ENCODE results near the gene CD34.

CD34 gene

DNA sequence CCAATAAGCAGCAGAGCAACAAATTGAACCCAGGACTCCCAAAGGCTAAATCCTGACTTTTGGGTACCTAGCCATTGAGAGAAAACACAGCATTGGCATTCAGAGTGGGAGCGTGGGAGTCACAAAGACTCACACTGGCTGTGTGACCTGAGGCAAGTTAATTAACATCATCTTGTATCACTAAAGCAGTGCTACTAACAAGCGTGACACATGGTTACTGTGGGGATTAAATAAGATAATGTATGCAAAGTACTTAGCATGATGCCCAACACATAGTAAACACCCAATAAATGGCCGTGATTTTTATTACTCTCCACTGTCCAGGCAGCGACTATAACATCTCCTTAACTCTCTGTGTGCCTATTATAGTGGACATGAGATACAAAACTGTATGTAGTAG, 73.3 kb downstream of the CD34 start:
- H3K36me3 ChIP-seq (ENCODE audit: control insufficient read depth in 2 of 2, insufficient read depth in 1 of 2, low read length in 2 of 2), result peaks cover 0 to 28% of the 10 kb centered on the region in 2 experiments; a peak in 1 of 3 replicates
- ChIA-PET CTCF (interaction anchor here (1.0 kb wide), 1 partner anchor 8 kb away, joined by 5 read pairs; no protein-coding TSS in a partner anchor), POLR2A (no interaction called here)

DNA sequence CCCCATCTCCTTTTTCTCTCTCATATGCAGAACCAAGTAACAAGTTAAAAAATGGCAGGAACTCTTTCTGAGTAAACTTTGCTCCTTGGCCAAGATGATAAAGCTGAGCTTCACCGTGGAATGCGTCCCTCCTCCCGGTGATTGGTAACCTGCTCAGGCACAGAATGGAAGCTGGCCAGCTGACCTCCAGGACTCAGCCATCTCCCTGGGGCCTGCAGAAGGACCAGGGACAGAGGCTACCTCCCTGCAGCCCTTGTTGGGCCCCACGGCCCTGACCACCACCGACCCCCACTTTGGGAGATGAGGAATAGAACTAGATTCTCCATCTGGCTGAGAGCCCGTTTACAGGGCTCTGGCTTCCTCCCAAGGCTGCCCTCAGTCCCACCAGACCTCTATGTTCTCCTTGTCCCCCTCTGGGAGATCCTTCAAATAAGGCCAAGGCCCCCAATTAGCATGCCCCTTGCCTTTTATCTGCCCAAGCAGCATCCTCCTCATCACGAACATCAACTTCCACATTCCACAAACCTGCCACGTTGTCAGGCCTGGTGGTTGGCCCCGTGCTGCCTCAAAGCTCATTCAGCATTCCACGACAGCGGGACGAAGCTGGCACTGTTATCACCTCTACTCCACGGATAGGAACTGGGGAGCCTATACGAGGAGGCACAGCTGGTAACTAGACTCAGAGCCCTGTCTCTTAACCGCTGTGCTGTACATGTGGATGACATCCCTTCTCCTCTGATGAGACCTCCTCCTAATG, 74.2 kb downstream of the CD34 start:
- POLR2A ChIA-PET, result no interaction called here
- no peaks in the 10 kb centered on the region for H3K9me3 ChIP-seq (ENCODE audit: control insufficient read depth, insufficient read depth, low read depth, low read length)
- H3K36me3 ChIP-seq (ENCODE audit: control insufficient read depth in 2 of 2, insufficient read depth in 1 of 2, low read length in 2 of 2), result peaks cover 0 to 24% of the 10 kb centered on the region in 2 experiments; a peak in 1 of 3 replicates
- H3K27ac ChIP-seq (ENCODE audit: extremely low read depth, low read depth, low read length), result no peak overlapping the region
- CTCF ChIA-PET, result interaction anchor here (6.1 kb wide), 1 partner anchor 32 kb away, joined by 27 read pairs; no protein-coding TSS in a partner anchor
- no peak overlapping the region for H3K4me3 ChIP-seq (ENCODE audit: low read depth, low read length)
- no peaks in the 10 kb centered on the region for H3K4me1 ChIP-seq (ENCODE audit: control insufficient read depth, insufficient read depth, low read length)
- TF ChIP-seq ZNF776 (tag by site-specific recombination; IDR thresholded peaks at IDR 0.05; ENCODE audit: borderline replicate concordance) (no peak), ZNF266 (tag by site-specific recombination; IDR thresholded peaks at IDR 0.05; ENCODE audit: low read depth) (no peak), ZNF529 (tag by site-specific recombination; IDR thresholded peaks at IDR 0.05; ENCODE audit: insufficient replicate concordance) (no peak), ZBTB1 (tag by site-specific recombination; IDR thresholded peaks at IDR 0.05) (no peak), ZNF175 (tag by site-specific recombination; IDR thresholded peaks at IDR 0.05) (no peak), ZBTB20 (tag by site-specific recombination; IDR thresholded peaks at IDR 0.05) (no peak), ZNF214 (tag by site-specific recombination; IDR thresholded peaks at IDR 0.05; ENCODE audit: borderline replicate concordance) (no peak), ZNF501 (tag by site-specific recombination; IDR thresholded peaks at IDR 0.05) (no peak), ZBTB48 (tag by site-specific recombination; IDR thresholded peaks at IDR 0.05) (no peak), ZNF792 (tag by site-specific recombination; IDR thresholded peaks at IDR 0.05) (no peak)
- TF ChIP-seq, protein P1, sequence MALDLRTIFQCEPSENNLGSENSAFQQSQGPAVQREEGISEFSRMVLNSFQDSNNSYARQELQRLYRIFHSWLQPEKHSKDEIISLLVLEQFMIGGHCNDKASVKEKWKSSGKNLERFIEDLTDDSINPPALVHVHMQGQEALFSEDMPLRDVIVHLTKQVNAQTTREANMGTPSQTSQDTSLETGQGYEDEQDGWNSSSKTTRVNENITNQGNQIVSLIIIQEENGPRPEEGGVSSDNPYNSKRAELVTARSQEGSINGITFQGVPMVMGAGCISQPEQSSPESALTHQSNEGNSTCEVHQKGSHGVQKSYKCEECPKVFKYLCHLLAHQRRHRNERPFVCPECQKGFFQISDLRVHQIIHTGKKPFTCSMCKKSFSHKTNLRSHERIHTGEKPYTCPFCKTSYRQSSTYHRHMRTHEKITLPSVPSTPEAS (tag by site-specific recombination; IDR thresholded peaks at IDR 0.05), result no peak

More for the DNA sequence above, 73.3 kb downstream of the CD34 start:
- H3K27ac ChIP-seq (ENCODE audit: extremely low read depth, low read depth, low read length), result no peak overlapping the region
- H3K9me3 ChIP-seq (ENCODE audit: control insufficient read depth, insufficient read depth, low read depth, low read length), result no peaks in the 10 kb centered on the region
- no peak overlapping the region for H3K4me3 ChIP-seq (ENCODE audit: low read depth, low read length)
- TF ChIP-seq ZNF623 (tag by site-specific recombination; IDR thresholded peaks at IDR 0.05) (no peak), ZNF571 (tag by site-specific recombination; IDR thresholded peaks at IDR 0.05) (no peak), ZNF202 (tag by site-specific recombination; IDR thresholded peaks at IDR 0.05; ENCODE audit: borderline replicate concordance) (no peak), ZNF10 (tag by site-specific recombination; IDR thresholded peaks at IDR 0.05) (no peak), ZNF404 (tag by site-specific recombination; IDR thresholded peaks at IDR 0.05) (no peak), ZSCAN23 (tag by site-specific recombination; IDR thresholded peaks at IDR 0.05) (no peak), ZBTB1 (tag by site-specific recombination; IDR thresholded peaks at IDR 0.05) (no peak), KLF9 (tag by site-specific recombination; IDR thresholded peaks at IDR 0.05; ENCODE audit: low read depth) (no peak), ZNF830 (tag by site-specific recombination; IDR thresholded peaks at IDR 0.05; ENCODE audit: low read depth) (no peak), ZNF292 (tag by site-specific recombination; IDR thresholded peaks at IDR 0.05; ENCODE audit: borderline replicate concordance, low read depth) (no peak)
- TF ChIP-seq, protein P2, sequence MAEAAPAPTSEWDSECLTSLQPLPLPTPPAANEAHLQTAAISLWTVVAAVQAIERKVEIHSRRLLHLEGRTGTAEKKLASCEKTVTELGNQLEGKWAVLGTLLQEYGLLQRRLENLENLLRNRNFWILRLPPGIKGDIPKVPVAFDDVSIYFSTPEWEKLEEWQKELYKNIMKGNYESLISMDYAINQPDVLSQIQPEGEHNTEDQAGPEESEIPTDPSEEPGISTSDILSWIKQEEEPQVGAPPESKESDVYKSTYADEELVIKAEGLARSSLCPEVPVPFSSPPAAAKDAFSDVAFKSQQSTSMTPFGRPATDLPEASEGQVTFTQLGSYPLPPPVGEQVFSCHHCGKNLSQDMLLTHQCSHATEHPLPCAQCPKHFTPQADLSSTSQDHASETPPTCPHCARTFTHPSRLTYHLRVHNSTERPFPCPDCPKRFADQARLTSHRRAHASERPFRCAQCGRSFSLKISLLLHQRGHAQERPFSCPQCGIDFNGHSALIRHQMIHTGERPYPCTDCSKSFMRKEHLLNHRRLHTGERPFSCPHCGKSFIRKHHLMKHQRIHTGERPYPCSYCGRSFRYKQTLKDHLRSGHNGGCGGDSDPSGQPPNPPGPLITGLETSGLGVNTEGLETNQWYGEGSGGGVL (tag by site-specific recombination; IDR thresholded peaks at IDR 0.05), result no peak
- TF ChIP-seq, protein P3, sequence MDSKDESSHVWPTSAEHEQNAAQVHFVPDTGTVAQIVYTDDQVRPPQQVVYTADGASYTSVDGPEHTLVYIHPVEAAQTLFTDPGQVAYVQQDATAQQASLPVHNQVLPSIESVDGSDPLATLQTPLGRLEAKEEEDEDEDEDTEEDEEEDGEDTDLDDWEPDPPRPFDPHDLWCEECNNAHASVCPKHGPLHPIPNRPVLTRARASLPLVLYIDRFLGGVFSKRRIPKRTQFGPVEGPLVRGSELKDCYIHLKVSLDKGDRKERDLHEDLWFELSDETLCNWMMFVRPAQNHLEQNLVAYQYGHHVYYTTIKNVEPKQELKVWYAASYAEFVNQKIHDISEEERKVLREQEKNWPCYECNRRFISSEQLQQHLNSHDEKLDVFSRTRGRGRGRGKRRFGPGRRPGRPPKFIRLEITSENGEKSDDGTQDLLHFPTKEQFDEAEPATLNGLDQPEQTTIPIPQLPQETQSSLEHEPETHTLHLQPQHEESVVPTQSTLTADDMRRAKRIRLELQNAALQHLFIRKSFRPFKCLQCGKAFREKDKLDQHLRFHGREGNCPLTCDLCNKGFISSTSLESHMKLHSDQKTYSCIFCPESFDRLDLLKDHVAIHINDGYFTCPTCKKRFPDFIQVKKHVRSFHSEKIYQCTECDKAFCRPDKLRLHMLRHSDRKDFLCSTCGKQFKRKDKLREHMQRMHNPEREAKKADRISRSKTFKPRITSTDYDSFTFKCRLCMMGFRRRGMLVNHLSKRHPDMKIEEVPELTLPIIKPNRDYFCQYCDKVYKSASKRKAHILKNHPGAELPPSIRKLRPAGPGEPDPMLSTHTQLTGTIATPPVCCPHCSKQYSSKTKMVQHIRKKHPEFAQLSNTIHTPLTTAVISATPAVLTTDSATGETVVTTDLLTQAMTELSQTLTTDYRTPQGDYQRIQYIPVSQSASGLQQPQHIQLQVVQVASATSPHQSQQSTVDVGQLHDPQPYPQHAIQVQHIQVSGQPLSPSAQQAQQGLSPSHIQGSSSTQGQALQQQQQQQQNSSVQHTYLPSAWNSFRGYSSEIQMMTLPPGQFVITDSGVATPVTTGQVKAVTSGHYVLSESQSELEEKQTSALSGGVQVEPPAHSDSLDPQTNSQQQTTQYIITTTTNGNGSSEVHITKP (tag by site-specific recombination; IDR thresholded peaks at IDR 0.05), result no peak
- TF ChIP-seq, protein P4, sequence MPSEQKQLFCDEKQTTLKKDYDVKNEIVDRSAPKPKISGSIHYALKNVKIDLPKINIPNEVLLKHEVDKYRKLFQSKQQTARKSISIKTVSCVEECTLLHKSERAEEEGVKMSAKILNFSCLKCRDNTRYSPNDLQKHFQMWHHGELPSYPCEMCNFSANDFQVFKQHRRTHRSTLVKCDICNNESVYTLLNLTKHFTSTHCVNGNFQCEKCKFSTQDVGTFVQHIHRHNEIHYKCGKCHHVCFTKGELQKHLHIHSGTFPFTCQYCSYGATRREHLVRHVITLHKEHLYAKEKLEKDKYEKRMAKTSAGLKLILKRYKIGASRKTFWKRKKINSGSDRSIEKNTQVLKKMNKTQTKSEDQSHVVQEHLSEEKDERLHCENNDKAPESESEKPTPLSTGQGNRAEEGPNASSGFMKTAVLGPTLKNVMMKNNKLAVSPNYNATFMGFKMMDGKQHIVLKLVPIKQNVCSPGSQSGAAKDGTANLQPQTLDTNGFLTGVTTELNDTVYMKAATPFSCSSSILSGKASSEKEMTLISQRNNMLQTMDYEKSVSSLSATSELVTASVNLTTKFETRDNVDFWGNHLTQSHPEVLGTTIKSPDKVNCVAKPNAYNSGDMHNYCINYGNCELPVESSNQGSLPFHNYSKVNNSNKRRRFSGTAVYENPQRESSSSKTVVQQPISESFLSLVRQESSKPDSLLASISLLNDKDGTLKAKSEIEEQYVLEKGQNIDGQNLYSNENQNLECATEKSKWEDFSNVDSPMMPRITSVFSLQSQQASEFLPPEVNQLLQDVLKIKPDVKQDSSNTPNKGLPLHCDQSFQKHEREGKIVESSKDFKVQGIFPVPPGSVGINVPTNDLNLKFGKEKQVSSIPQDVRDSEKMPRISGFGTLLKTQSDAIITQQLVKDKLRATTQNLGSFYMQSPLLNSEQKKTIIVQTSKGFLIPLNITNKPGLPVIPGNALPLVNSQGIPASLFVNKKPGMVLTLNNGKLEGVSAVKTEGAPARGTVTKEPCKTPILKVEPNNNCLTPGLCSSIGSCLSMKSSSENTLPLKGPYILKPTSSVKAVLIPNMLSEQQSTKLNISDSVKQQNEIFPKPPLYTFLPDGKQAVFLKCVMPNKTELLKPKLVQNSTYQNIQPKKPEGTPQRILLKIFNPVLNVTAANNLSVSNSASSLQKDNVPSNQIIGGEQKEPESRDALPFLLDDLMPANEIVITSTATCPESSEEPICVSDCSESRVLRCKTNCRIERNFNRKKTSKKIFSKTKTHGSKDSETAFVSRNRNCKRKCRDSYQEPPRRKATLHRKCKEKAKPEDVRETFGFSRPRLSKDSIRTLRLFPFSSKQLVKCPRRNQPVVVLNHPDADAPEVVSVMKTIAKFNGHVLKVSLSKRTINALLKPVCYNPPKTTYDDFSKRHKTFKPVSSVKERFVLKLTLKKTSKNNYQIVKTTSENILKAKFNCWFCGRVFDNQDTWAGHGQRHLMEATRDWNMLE (tag by site-specific recombination; conservative IDR thresholded peaks at IDR 0.05; ENCODE audit: low read depth), result no peak
- no peaks in the 10 kb centered on the region for H3K4me1 ChIP-seq (ENCODE audit: control insufficient read depth, insufficient read depth, low read length)

Measured in HEK293 (cell line).